Left lung (tissue), 10 donors: ENCODE measurements around the gene CCDC134. TPM values are rescaled to one million over a fixed set of nuclear protein-coding genes. Genes with fewer than 3 reads are reported as not detected.

Experiments
- ATAC-seq: fragments of 200-7000 bp; cut with Tn5 transposase; one replicate; pipeline ENCODE4 v1.9.1; 2020; ENCODE audit warnings: moderate library complexity
- DNase-seq, 4 donors: peaks; one replicate each; pipeline ENCODE4 v3.0.0-alpha.2; 2013 to 2020
- H3K27ac ChIP-seq, 2 donors: fragments of 200-600 bp; sonication (generic) in 1 of 2; one replicate each; pipeline versions ENCODE4 v1.5.0 to v1.8.0; 2020 to 2021
- H3K27me3 ChIP-seq, 2 donors: fragments of 200-600 bp; sonication (generic) in 1 of 2; one replicate each; pipeline versions ENCODE4 v1.5.0 to v1.8.0; 2020 to 2021
- H3K36me3 ChIP-seq, 2 donors: fragments of 200-600 bp; sonication (generic) in 1 of 2; one replicate each; pipeline versions ENCODE4 v1.5.0 to v1.8.0; 2020 to 2021
- H3K4me1 ChIP-seq, 2 donors: fragments of 200-600 bp; one replicate each; pipeline ENCODE4 v1.8.0; 2021
- H3K4me3 ChIP-seq, 2 donors: fragments of 200-600 bp; sonication (generic) in 1 of 2; one replicate each; pipeline versions ENCODE4 v1.5.0 to v1.8.0; 2020 to 2021; ENCODE audit warnings: mild to moderate bottlenecking in 1 of 2
- H3K9me3 ChIP-seq, 2 donors: fragments of 200-600 bp; sonication (generic) in 1 of 2; one replicate each; pipeline versions ENCODE4 v1.5.0 to v1.8.0; 2020 to 2021
- CTCF ChIP-seq, 2 donors: fragments of 200-600 bp; sonication (generic) in 1 of 2; IDR thresholded peaks; one replicate each; pipeline versions ENCODE4 v1.5.0 to v1.8.0; 2021; ENCODE audit warnings: antibody characterized with exemption in 2 of 2
- intact Hi-C, 2 donors: fragments of 100-400 bp; cut with DNase I; formaldehyde crosslinking; loops; one replicate each; pipeline versions ENCODE4 v1.11.2 to v1.14.2; 2022
- polyA plus RNA-seq, 6 donors: library from polyadenylated mRNA; unstranded; fragments of 120-200 nt; gene quantifications; one replicate each; pipeline ENCODE4 v1.2.1, GENCODE V29; 2013; ENCODE audit not compliant: insufficient read length in 6 of 6
- total RNA-seq, 2 donors: library from RNA; stranded (reverse); fragmentation: NEBNext Ultra II Directional; extraction: Animal tissue kit (Norgen Biotek cat#: 25700); gene quantifications; one replicate each; pipeline ENCODE4 v1.2.1, GENCODE V29; 2021
- donor health status: DM: no; HTN: yes; CAD: no.
- donor health status: DM: no; HTN: no; CAD: no.

The CCDC134 gene
- total and polyA plus RNA-seq, 8 donors: 7.9 to 14.1 (median 9.8) TPM

GRCh38 chr22:41812805-41813545 lies 12.5 kb downstream of the CCDC134 start:
- H3K9me3 ChIP-seq: no peaks in the 10 kb centered on the region
- no peaks in the 10 kb centered on the region for H3K27me3 ChIP-seq
- H3K4me3 ChIP-seq: no peak overlapping the region
- peaks cover 0 to 51% of the 10 kb centered on the region in 2 donors for H3K36me3 ChIP-seq
- ATAC-seq: no peak
- no peaks in the 10 kb centered on the region for H3K4me1 ChIP-seq
- no peak overlapping the region for H3K27ac ChIP-seq
- TF ChIP-seq CTCF (IDR thresholded peaks at IDR 0.05): no peak
- intact Hi-C loops: no loop called here
- DNase-seq: no peak

- DNase-seq (no peak), ATAC-seq (no peak)
- H3K4me1 ChIP-seq: no peaks in the 10 kb centered on the region
- no peak for TF ChIP-seq CTCF (IDR thresholded peaks at IDR 0.05)
- H3K4me3 ChIP-seq: no peak overlapping the region
- intact Hi-C loops: no loop called here
- no peak overlapping the region for H3K27ac ChIP-seq
- no peaks in the 10 kb centered on the region for H3K9me3 ChIP-seq
- H3K36me3 ChIP-seq: peaks cover 0 to 58% of the 10 kb centered on the region in 2 donors
- H3K27me3 ChIP-seq: no peaks in the 10 kb centered on the region
Observed at GRCh38 chr22:41813726-41814410, 13.4 kb downstream of the CCDC134 start.

GRCh38 chr22:41815716-41816115 lies 15.2 kb downstream of the CCDC134 start:
- DNase-seq: no peak
- no peak for ATAC-seq
- Histone ChIP-seq H3K27ac (no peak overlapping the region), H3K36me3 (peaks cover 0 to 51% of the 10 kb centered on the region in 2 donors), H3K4me1 (no peaks in the 10 kb centered on the region), H3K9me3 (no peaks in the 10 kb centered on the region), H3K27me3 (no peaks in the 10 kb centered on the region), H3K4me3 (no peak overlapping the region)
- intact Hi-C loops: no loop called here
- TF ChIP-seq CTCF (IDR thresholded peaks at IDR 0.05): no peak

- Histone ChIP-seq H3K4me3 (no peak overlapping the region), H3K27ac (no peak overlapping the region), H3K4me1 (no peaks in the 10 kb centered on the region), H3K36me3 (peaks cover 0 to 46% of the 10 kb centered on the region in 2 donors), H3K9me3 (no peaks in the 10 kb centered on the region), H3K27me3 (no peaks in the 10 kb centered on the region)
- DNase-seq (no peak), ATAC-seq (no peak)
- TF ChIP-seq CTCF (IDR thresholded peaks at IDR 0.05): no peak
- intact Hi-C loops: no loop called here
Observed at GRCh38 chr22:41816241-41816640, 15.8 kb downstream of the CCDC134 start.

GRCh38 chr22:41816871-41817270 lies 16.4 kb downstream of the CCDC134 start:
- intact Hi-C loops: no loop called here
- Histone ChIP-seq H3K27ac (no peak overlapping the region), H3K9me3 (no peaks in the 10 kb centered on the region), H3K4me3 (no peak overlapping the region), H3K4me1 (no peaks in the 10 kb centered on the region), H3K27me3 (no peaks in the 10 kb centered on the region), H3K36me3 (peaks cover 0 to 41% of the 10 kb centered on the region in 2 donors)
- TF ChIP-seq CTCF (IDR thresholded peaks at IDR 0.05): no peak
- ATAC-seq (no peak), DNase-seq (no peak)
